M059J (cell line): ENCODE results near the gene TMEM198. TPM values are rescaled to one million over a fixed set of nuclear protein-coding genes. Genes with fewer than 3 reads are reported as not detected.

ENCODE experiments used
- DNase-seq: peaks from one replicate; pipeline ENCODE4 v3.0.0-alpha.2; 2012; ENCODE audit warnings: low read depth
- total RNA-seq: library from RNA; depleted of rRNA; stranded (reverse); fragments of >200 nt; shearing (Covaris generic); gene quantifications from 2 replicates; pipeline ENCODE4 v1.2.3, GENCODE V29; 2014

Gene TMEM198
- total RNA-seq, 1 experiment from 2014 or later: 3.5 TPM

DNA sequence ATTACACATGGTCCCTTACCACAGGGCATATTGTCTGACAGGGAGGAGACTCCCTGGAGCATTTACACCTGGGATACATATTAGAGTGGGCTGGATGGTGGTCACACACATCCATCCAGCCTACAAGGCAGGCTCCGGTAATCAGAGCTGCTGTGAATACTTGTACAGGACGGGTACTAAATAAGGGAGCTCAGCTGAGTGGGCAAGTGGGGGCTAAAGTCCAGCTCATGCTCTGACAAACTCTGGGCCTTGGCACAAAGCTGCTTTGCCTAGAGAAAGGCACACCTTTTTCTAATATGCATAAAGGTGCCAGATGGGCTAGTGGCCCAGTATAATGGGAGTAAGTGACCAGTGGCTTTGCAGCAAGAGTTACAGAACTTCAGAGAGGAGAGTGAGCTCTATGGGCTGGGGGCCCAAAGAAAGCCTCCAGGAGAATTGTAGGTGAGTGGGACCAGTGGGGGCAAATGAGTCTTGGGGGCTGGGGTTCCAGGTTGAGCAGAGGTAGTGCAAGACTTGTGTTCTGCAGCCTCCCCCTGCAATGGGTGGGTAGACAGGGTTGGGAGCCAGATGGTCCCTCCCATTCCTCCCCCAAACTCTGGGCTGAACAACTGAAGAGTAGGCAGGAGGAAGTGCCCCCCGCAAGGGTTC is 1.6 kb downstream of the TMEM198 start:
- no peak for DNase-seq

- no peak for DNase-seq
Observed at GRCh38 chr2:219545943-219546352, 2.1 kb downstream of the TMEM198 start.

GRCh38 chr2:219547621-219548020 is 3.8 kb downstream of the TMEM198 start:
- no peak for DNase-seq

- no peak for DNase-seq
Observed at GRCh38 chr2:219548990-219549389, 5.2 kb downstream of the TMEM198 start.

DNA sequence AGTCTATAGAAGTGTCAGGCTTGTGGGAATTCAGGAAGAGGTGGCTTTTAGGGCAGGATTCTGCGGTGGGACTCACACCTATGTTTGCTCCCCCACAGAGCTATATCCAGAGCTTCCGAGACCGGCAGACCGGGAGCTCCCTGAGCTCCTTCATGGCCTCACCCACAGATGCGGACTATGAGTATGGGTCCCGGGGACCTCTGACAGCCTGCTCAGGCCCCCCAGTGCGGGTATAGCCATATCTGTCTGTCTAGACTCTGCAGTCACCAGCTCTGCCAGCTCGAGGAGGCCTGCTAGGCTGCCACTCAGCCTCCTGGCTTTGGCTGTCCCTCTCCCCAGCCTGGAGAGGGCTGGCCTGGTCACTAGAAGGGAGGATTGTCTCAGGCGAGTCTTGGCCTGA is 5.8 kb downstream of the TMEM198 start:
- DNase-seq: no peak

DNA sequence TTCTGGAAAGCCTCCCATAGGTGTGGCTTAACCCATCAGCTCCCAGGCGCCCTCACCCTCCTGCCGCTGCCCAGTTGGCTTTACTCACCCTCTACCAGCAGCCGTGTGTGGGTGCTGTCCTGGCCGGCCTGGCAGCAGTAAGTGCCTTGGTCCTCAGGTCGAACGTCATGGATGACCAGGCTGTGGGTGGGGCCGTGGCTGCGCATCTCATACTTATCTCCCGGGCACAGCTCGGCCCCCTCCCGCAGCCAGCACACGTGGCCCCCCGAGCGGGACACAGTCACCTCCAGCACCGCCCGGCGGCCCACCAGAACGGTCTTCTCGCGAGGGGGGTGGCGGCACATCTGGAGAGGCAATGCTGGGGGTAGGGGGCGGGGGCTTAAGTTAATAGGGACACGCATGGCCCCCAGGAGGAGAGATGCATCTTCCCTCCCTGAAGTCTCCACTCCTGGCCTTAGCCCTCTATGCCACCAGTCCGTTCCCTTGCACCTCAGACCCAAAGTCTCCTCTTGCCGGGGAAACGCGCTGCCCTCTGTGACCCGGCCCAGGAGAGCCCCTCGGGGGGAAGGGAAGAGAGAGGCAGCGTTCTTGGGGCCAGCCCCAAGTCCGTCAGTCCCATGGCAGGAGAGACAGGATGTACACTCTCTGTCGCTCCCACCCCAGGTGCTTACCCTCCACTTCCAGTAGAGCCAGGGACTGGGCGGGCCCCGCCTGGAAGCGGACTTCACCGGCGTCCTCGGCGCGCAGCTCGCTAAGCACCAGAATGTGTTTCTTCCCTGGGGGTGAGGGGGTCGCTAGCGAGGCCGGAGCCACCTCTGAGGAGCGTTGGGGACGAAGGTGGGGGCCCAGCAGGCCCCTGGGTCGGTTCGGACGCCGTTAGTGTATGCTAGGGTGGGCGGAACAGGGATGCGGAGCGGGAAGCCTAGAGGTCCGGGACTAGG is 7.9 kb downstream of the TMEM198 start:
- peak; percentile 22 for DNase-seq

- DNase-seq: peak; percentile 74
Observed at GRCh38 chr2:219552382-219553167, 8.7 kb downstream of the TMEM198 start.

DNA sequence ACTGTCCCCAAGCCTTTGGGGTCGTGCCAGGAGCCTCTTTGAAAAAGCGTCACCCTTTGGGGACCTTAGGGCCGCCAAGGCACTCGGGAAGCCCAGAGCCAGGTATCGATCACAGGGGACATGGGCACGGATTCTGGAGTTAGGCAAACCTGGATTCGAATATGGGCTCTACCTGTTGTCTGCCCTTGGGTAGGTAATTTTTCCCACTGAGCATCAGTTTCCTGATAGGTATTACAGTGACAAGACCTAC is 9.3 kb downstream of the TMEM198 start:
- DNase-seq: no peak

DNA sequence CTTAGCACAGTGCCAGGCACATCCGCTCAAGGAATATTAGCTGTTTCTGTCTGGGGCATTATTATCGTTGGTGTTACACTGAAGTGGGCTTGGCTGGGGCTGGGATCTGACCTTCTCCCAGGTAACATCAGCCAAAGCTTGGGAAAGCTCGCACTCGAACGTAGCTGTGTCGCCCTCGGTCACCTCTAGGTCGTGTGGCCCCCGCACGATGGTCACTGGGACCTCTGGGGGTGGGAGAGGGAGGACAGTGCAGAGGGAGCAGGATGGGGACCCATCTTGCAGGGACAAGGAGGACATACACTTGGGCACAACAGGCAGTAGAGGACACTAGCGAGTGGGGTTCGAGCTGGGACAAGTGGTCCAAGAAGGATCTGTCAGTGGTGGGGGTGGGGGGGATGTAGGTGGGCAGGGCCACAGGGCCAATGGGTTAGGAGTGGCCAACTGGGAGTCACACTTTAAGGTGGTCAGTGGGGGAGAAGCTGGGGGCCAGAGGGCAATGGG is 9.7 kb downstream of the TMEM198 start:
- DNase-seq: no peak

GRCh38 chr2:219554350-219554749 is 10.5 kb downstream of the TMEM198 start:
- no peak for DNase-seq

DNA sequence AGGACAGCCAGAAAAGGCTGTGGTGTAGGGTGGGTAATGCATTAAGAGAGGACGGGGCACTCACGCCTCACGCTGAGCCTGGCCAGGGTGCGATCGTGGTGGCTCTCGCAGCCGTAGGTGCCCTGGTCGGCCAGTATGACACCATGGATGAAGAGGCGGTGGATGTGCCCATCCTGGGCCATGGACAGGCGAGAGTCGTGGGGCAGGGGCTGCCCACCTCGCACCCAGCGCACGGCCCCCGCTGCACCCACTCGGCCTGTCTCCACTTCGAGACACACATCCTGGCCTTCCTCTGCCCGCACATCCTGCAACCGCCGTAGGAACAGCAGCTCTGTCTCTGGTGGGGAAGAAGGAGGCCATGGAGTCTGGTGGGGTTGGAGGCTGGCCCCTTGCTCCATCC is 12.1 kb downstream of the TMEM198 start:
- no peak for DNase-seq

GRCh38 chr2:219556413-219556812 is 12.6 kb downstream of the TMEM198 start:
- no peak for DNase-seq

DNA sequence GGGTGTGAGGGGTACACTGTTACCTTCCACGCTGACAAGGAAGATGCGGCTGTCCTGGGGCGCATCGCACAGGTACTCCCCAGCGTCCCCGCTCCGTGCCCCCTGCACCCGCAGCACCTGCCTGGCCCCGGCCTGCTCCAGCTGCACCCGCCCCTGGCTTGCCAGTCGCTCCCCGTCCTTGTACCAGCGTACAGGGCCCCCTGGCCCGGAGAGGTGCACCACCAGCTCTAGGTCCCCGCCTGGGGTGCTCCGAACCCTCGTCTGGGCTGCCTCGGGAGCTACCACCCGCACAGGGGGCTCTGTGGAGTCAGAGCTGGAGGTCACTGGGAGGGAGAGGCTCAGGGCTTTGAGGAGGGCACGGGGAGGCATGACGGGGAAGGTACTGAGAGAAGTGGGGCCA is 13.5 kb downstream of the TMEM198 start:
- no peak for DNase-seq

GRCh38 chr2:219557791-219558785 is 14.3 kb downstream of the TMEM198 start:
- DNase-seq: no peak

GRCh38 chr2:219559156-219559915 is 15.5 kb downstream of the TMEM198 start:
- no peak for DNase-seq

GRCh38 chr2:219560037-219560892 is 16.4 kb downstream of the TMEM198 start:
- no peak for DNase-seq

DNA sequence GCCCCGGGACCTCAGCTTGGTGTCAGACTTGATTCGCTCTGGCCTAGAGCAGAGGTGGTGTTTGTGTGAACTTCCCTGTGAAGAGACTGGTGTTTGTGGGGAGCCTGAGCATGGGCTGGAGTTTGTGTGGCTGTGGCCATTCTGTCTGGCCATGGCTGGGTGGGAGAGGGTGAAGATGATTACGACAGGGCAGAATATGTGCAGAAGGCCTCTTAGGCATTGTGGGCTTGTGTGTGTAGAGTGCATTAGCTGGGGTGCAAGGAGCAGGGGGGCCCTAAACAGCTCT is 17.0 kb downstream of the TMEM198 start:
- DNase-seq: no peak

- no peak for DNase-seq
Observed at GRCh38 chr2:219561179-219562048, 17.6 kb downstream of the TMEM198 start.
